Renal cortex interstitium (tissue), 15 donors: ENCODE results near the gene FAM9B. TPM values are rescaled to one million over a fixed set of nuclear protein-coding genes. Genes with fewer than 3 reads are reported as not detected.
"Not testable (repeated sequence)": the region's sequence is repeated elsewhere in the genome, so short reads cannot be mapped to it uniquely, and the experiment has no call there.

Experiments
- DNase-seq, 11 donors: peaks; one replicate each; pipeline ENCODE4 v3.0.0-alpha.2; 2013; ENCODE audit warnings: low read depth in 9 of 11, low spot score in 4 of 11; ENCODE audit errors: extremely low read depth in 1 of 11
- long read RNA-seq, 16 experiments: transcript quantifications; one replicate each; lab custom pipeline, GENCODE V29; 2026
- polyA plus RNA-seq, 3 donors: library from polyadenylated mRNA; unstranded; fragments of 120-200 nt; gene quantifications; one replicate each; pipeline ENCODE4 v1.2.1, GENCODE V29; 2013; ENCODE audit not compliant: insufficient read length in 3 of 3

FAM9B gene
- polyA plus RNA-seq: under 1 TPM; 0.11 to 0.22 (median 0.18) TPM
- long read RNA-seq, donor 1: 0 reads
- long read RNA-seq, donor 2: 0 reads
- long read RNA-seq, donor 3: 0 reads
- long read RNA-seq, donor 4: 0 reads
- long read RNA-seq, donor 5: 0 reads
- long read RNA-seq, donor 6: 0 reads
- long read RNA-seq, donor 7: 0 reads
- long read RNA-seq, donor 8: 0 reads
- long read RNA-seq, donor 9: 0 reads
- long read RNA-seq, donor 10: 0 reads
- long read RNA-seq, donor 11: 0 reads
- long read RNA-seq, donor 12: 0 reads
- long read RNA-seq, donor 13: 0 reads
- long read RNA-seq, donor 14: 0 reads
- long read RNA-seq, donor 15: 0 reads
- long read RNA-seq, donor 16: 0 reads

DNA sequence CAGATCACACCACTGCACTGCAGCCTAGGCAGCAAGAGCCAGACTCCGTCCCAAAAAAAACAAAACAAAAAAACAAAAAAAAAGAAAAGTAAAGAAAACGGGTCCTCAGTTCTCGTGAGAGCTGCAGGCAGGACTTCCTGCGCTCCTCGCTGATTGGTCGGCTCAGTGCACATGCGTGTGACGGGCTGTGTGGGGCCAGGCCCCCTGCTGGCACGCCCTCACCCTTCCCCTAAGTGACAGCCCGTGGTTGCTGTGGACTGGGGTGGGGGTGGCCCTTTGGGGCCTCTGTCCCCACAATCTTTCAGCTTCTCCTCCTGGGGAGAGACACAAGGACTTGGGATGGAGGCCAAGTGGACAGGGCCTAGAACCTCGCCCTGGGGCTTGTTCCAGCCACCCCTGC is at the start of gene FAM9B:
Gene FAM9B (minus strand): TSS at position 139 of the 400 bp plus-strand sequence. CDS start 1,141 bp downstream, outside the sequence.
- DNase-seq: no peak

DNA sequence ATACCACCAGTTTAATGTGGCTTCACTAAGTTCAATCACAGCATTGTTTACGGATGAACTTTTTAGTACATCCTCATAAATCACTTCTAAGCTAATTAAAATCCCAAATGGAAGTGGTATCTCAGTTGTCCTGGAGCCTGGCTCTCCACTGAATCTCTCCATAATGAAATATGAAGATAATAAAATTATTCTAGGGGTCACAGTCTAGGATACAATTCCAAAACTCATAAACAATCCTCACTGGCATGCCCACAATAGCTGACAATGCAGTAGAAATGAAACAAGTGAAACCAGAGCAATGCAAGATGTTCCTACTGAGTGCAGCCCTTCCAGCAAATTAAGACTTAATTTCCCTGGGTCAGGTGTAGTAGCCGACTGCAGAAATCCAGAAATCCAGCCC is 47.3 kb upstream of the FAM9B start:
- no peak for DNase-seq

DNA sequence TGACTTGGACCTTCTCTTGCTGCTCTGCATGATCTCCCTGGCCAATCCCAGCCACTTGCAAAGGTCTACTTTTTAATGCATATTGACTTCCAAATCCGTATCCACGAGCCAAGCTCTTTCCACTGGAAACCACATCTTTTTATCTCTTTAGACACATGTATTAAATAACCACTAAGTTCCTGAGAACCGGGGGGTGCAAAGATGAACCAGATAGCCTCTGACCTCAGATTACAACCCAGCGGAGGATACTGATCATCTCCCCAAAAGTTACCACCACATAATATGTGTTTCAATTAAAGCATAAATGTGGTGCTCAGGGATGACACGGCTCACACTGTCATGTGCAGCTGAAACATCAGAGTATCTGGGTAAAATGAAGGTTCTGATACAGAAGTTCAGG is 40.4 kb upstream of the FAM9B start:
- no peak for DNase-seq

GRCh38 chrX:9072281-9072680 is 38.4 kb upstream of the FAM9B start:
- no peak for DNase-seq

GRCh38 chrX:9071031-9071650 is 37.2 kb upstream of the FAM9B start:
- DNase-seq: no peak

DNA sequence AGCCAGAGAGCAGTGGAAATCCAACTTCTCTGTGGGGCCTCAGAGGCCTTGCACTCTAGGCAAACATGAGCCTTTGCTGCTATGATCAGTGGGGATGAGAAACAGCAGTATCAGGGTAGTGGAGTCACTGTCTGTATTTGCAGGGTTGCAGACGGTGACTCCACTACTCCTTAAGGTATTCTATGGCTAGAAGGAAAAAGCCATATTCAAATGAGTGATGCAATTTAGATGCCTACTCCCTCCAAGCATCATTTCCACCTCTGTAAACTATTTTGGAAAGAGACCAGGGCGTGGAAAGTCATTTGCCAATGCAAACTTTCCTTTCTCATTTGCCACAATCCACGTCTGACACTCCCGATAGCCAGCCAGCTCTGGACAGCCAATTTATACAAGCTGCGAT is 35.6 kb upstream of the FAM9B start:
- no peak for DNase-seq

DNA sequence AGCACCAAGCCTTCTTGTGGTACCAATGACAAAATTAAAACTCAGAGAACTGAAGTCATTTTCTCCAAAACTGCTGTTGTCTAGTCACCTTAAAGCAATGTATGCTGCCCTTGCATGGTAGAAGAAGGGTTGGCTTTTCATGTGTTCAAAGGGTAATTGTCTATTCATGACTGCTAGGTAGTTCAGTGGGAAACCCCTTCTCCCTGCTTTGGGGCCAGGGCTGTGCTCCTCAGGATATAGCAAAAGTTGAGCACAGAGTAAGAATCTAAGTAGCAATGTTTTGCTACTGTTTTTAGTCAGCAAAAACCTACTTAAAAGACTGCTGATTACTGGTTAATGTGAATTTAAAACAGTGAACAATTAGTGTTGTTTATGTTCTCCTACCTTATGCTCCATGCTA is 30.8 kb upstream of the FAM9B start:
- DNase-seq: no peak

- no peak for DNase-seq
Measured at GRCh38 chrX:9062641-9063040, 28.7 kb upstream of the FAM9B start.

DNA sequence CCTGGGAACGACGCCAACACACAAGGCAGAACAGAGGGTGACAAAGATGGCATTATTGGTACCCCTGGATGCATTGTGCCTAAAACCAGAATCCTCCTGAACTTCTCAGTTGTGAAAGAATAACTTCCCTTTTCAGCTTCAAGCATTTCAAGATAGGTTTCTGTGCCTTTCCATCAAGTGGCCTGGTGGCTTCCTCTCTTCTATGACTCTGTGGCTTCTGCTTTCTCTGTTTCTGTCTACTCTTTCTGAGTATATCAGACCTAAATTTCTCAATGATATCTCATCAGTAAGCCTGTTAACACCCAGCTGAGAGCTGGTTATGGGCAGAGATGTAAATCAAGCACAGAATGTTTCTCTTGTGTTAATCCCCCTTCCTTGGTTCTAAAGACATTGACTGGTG is 21.4 kb upstream of the FAM9B start:
- DNase-seq: no peak

DNA sequence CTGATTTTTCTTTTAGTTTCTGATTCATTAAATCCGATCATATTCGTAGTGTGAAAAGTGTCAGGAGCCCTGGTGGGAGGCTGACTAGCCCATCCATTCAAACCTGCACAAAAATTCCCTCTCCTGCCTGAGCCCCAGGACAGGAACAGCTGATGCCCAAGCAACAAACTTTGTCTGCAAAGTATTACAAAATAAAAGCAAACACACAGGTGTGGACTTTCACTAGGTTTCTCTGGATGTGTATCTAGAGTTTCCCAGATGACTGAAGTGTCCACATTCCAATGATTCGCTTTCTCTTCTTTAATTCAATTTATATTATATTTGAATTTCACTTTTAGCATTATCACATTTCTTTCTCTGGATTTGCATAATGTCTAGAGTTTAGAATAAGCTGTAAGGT is 18.2 kb upstream of the FAM9B start:
- no peak for DNase-seq

GRCh38 chrX:9050331-9050730 is 16.4 kb upstream of the FAM9B start:
- DNase-seq: no peak

DNA sequence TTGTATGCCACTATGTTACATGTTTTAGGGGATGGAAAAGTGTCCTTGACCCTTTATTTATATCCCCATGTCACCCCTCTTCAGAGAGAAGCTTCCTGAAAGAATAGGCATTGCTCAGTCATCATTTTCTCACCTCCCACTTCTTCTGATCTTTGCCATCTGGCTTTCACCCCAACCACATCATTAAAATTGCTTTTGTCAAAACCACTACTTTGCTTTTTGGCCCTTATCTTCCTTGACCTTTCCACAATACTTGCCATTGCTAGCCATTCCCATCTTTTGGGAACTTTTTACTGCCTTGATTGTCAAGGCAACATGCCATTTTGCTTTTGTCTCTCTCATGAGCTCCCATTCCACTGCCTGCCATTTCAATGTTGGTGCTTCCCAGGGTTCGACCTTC is 14.9 kb upstream of the FAM9B start:
- DNase-seq: no peak

- DNase-seq: no peak
Measured at GRCh38 chrX:9038244-9038643, 4.3 kb upstream of the FAM9B start.

DNA sequence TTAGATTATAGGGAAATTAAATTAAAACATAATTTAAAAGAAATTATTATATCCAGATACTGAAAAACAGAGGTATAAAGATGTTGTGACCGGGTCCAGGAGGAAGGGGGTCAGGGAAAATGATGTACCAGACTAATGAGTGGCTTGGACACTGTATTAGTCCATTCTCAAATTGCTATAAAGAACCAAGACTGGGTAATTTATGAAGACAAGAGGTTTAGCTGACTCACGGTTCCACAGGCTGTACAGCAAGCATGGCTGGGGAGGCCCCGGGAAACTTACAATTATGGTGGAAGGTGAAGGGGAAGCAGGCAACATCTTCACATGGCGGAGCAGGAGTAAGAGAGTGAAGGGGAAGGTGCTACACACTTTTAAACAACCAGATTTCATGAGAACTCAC is 3.4 kb upstream of the FAM9B start:
- no peak for DNase-seq

DNA sequence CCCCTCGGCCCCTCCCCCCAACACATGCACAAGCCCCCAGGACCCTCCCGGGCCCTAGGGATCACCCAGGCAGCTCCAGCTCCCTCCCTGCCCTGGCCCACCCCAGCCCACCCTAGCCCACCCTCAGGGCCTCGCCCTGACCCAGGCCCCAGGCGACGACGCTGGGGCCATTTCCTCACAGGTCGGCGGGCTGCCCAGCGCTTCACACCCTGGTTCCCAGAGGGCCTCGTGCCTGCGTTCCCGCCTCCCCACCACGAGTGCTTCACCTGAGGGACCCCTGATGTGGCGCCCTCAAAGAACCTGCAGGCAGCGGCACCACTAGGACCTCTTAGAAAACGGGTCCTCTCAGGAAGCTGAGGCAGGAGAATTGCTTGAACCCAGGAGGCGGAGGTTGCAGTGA is 341 bp downstream of the FAM9B start:
- no peak for DNase-seq

GRCh38 chrX:9033179-9033578 is 748 bp downstream of the FAM9B start:
- no peak for DNase-seq

- no peak for DNase-seq
Measured at GRCh38 chrX:9023293-9023692, 10.6 kb downstream of the FAM9B start.

GRCh38 chrX:9019151-9019550 is 14.8 kb downstream of the FAM9B start:
- DNase-seq: no peak

- not testable (repeated sequence) for DNase-seq
Measured at GRCh38 chrX:9018332-9018731, 15.6 kb downstream of the FAM9B start.

GRCh38 chrX:9003041-9003440 is 30.9 kb downstream of the FAM9B start:
- no peak for DNase-seq

DNA sequence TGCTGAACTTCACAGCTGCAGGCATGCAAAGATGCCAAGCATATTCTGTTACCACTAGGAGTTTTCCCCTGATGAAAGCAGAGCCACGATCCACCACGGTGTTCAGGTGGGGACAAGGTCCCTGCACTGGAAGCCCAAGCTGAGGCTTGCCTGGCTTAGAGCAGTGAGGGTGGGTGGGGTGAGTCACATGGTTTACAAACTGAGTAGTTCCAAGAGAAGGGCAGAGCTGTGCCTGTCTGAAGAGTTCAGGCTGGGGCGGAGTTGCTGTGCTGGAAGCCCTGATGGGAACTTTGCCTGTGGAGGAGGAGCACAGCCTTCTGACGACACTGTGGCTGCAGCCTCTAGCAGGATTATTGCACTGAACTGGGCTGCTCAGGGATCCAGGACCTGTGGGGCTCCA is 45.5 kb downstream of the FAM9B start:
- peak in 1 of 11 donors; percentile 1 for DNase-seq
